ENCODE results near the gene CACNA1H.

Gene CACNA1H

DNA sequence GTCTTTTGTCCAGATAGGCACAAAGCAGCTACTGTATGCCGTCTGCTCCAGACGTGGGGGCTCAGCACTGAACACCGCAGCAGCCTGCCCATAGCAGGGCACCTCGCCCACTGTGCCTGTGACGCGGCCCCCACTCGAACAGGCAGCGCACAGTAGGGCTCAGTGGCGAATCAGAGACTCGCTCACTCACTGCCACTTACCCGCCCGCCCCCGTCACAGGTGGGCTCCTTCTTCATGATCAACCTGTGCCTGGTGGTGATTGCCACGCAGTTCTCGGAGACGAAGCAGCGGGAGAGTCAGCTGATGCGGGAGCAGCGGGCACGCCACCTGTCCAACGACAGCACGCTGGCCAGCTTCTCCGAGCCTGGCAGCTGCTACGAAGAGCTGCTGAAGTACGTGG, 48.5 kb downstream of the CACNA1H start:
- H3K9me3 ChIP-seq (replicated peaks; ENCODE audit: low read length): no peaks in the 10 kb centered on the region
- H3K36me3 ChIP-seq (ENCODE audit: insufficient read depth, low read length): no peaks in the 10 kb centered on the region

GRCh38 chr16:1202274-1202673, 49.4 kb downstream of the CACNA1H start:
- Histone ChIP-seq H3K9me3 (replicated peaks; ENCODE audit: low read length) (no peaks in the 10 kb centered on the region), H3K4me3 (ENCODE audit: low read length) (no peak overlapping the region), H3K36me3 (ENCODE audit: insufficient read depth, low read length) (no peaks in the 10 kb centered on the region), H3K27me3 (ENCODE audit: control insufficient read depth, insufficient read depth, low read length) (peaks cover 11% of the 10 kb centered on the region), H3K9ac (ENCODE audit: low read depth, low read length) (no peak overlapping the region), H3K4me1 (ENCODE audit: control insufficient read depth, insufficient read depth, low read length) (no peaks in the 10 kb centered on the region), H3K4me2 (ENCODE audit: low read length) (no peak overlapping the region)

More for the DNA sequence above, 48.5 kb downstream of the CACNA1H start:
- H3K4me1 ChIP-seq (ENCODE audit: control insufficient read depth, insufficient read depth, low read length): no peaks in the 10 kb centered on the region
- H3K9ac ChIP-seq (ENCODE audit: low read depth, low read length): no peak overlapping the region
- H3K4me2 ChIP-seq (ENCODE audit: low read length): no peak overlapping the region
- H3K27me3 ChIP-seq (ENCODE audit: control insufficient read depth, insufficient read depth, low read length): peaks cover 18% of the 10 kb centered on the region
- no peak overlapping the region for H3K4me3 ChIP-seq (ENCODE audit: low read length)

- Histone ChIP-seq H3K36me3 (ENCODE audit: insufficient read depth, low read length) (no peaks in the 10 kb centered on the region), H3K4me3 (ENCODE audit: low read length) (no peak overlapping the region), H3K4me1 (ENCODE audit: control insufficient read depth, insufficient read depth, low read length) (no peaks in the 10 kb centered on the region), H3K4me2 (ENCODE audit: low read length) (no peak overlapping the region), H3K9ac (ENCODE audit: low read depth, low read length) (no peak overlapping the region), H3K9me3 (replicated peaks; ENCODE audit: low read length) (no peaks in the 10 kb centered on the region), H3K27me3 (ENCODE audit: control insufficient read depth, insufficient read depth, low read length) (peaks cover 11% of the 10 kb centered on the region)
Observed at GRCh38 chr16:1204933-1205332, 52.0 kb downstream of the CACNA1H start.

DNA sequence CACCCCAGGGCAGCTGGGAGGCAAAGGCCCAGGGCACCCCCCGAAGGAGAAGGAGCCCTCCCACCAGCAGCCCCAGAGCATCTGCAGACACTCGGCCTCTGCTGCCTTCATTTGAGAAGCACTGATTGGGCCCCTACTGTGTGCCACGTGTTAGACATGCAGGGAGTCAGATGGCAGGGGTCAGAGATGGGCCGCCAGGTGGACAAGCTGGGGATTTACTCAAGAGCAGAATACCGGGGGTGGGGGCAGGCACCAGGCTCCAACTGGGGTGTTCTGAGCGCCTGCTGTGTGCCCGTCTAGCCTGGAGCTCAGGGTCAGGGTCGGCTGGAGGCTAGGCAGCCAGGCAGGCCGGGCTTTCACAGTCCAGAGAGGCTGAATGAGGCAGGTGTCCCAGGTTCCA, 53.4 kb downstream of the CACNA1H start:
- Histone ChIP-seq H3K4me3 (ENCODE audit: low read length) (no peak overlapping the region), H3K4me1 (ENCODE audit: control insufficient read depth, insufficient read depth, low read length) (no peaks in the 10 kb centered on the region), H3K36me3 (ENCODE audit: insufficient read depth, low read length) (no peaks in the 10 kb centered on the region), H3K9me3 (replicated peaks; ENCODE audit: low read length) (no peaks in the 10 kb centered on the region), H3K27me3 (ENCODE audit: control insufficient read depth, insufficient read depth, low read length) (peaks cover 11% of the 10 kb centered on the region), H3K9ac (ENCODE audit: low read depth, low read length) (no peak overlapping the region), H3K4me2 (ENCODE audit: low read length) (no peak overlapping the region)

DNA sequence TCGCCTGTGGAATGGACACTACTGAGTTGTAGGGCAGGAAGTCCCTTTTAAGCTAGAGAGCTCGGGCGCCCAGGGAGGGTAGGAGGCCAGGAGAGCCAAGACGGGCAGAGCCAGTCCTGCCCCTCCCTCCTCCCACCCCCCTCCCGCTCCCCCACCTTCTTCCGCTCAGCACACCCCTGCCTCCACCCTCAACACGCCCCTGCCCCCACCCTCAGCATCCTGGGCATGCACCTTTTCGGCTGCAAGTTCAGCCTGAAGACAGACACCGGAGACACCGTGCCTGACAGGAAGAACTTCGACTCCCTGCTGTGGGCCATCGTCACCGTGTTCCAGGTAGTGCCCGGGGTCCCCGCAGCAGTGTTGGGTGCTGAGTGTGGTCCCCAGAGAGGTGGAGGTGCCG, 53.9 kb downstream of the CACNA1H start:
- Histone ChIP-seq H3K4me1 (ENCODE audit: control insufficient read depth, insufficient read depth, low read length) (no peaks in the 10 kb centered on the region), H3K9me3 (replicated peaks; ENCODE audit: low read length) (no peaks in the 10 kb centered on the region), H3K9ac (ENCODE audit: low read depth, low read length) (no peak overlapping the region), H3K27me3 (ENCODE audit: control insufficient read depth, insufficient read depth, low read length) (peaks cover 11% of the 10 kb centered on the region), H3K4me2 (ENCODE audit: low read length) (no peak overlapping the region), H3K36me3 (ENCODE audit: insufficient read depth, low read length) (no peaks in the 10 kb centered on the region), H3K4me3 (ENCODE audit: low read length) (no peak overlapping the region)

DNA sequence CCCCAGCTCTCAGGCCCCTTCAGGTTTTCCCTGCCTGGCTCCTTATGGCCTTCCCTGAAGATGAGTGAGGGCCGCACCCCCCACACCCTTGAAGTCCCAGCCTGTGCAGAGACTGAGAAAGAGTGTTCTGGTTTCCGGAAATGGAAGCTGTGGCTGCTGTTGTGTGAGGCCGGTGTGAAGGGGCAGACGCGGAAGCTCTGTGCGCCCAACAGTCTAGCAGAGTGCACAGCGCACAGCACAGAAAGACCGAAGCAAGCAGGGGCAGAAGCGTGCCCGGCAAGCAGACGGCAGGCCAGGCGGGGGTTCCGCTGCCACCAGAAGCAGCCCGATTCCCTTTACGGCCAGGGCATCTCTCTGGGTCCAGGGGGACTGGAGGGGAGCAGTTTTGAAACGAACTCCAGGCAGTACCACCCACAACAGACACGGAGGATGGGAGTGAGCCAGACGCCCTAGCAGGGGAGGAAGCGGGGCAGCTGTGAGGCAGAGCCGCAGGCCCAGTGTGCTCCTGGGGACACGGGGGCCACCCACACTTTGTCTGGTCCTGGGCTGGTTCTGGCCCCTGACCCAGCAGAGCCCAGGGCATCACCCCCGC, 55.4 kb downstream of the CACNA1H start:
- Histone ChIP-seq H3K36me3 (ENCODE audit: insufficient read depth, low read length) (no peaks in the 10 kb centered on the region), H3K4me2 (ENCODE audit: low read length) (no peak overlapping the region), H3K27me3 (ENCODE audit: control insufficient read depth, insufficient read depth, low read length) (peaks cover 11% of the 10 kb centered on the region), H3K4me3 (ENCODE audit: low read length) (no peak overlapping the region), H3K9ac (ENCODE audit: low read depth, low read length) (no peak overlapping the region), H3K9me3 (replicated peaks; ENCODE audit: low read length) (no peaks in the 10 kb centered on the region), H3K4me1 (ENCODE audit: control insufficient read depth, insufficient read depth, low read length) (no peaks in the 10 kb centered on the region)

DNA sequence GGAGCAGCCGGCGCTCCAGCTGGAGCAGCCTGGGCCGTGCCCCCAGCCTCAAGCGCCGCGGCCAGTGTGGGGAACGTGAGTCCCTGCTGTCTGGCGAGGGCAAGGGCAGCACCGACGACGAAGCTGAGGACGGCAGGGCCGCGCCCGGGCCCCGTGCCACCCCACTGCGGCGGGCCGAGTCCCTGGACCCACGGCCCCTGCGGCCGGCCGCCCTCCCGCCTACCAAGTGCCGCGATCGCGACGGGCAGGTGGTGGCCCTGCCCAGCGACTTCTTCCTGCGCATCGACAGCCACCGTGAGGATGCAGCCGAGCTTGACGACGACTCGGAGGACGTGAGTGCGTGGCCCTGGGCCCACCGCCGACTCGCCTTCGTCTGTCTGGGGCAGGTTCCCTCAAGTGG, 56.2 kb downstream of the CACNA1H start:
- Histone ChIP-seq H3K4me2 (ENCODE audit: low read length) (no peak overlapping the region), H3K9ac (ENCODE audit: low read depth, low read length) (no peak overlapping the region), H3K27me3 (ENCODE audit: control insufficient read depth, insufficient read depth, low read length) (peaks cover 11% of the 10 kb centered on the region), H3K4me3 (ENCODE audit: low read length) (no peak overlapping the region), H3K36me3 (ENCODE audit: insufficient read depth, low read length) (no peaks in the 10 kb centered on the region), H3K4me1 (ENCODE audit: control insufficient read depth, insufficient read depth, low read length) (no peaks in the 10 kb centered on the region), H3K9me3 (replicated peaks; ENCODE audit: low read length) (no peaks in the 10 kb centered on the region)

GRCh38 chr16:1210461-1210860, 57.6 kb downstream of the CACNA1H start:
- no peaks in the 10 kb centered on the region for H3K9me3 ChIP-seq (replicated peaks; ENCODE audit: low read length)
- H3K9ac ChIP-seq (ENCODE audit: low read depth, low read length): no peak overlapping the region
- H3K4me2 ChIP-seq (ENCODE audit: low read length): no peak overlapping the region
- peaks cover 3% of the 10 kb centered on the region for H3K27me3 ChIP-seq (ENCODE audit: control insufficient read depth, insufficient read depth, low read length)
- no peak overlapping the region for H3K4me3 ChIP-seq (ENCODE audit: low read length)
- H3K4me1 ChIP-seq (ENCODE audit: control insufficient read depth, insufficient read depth, low read length): no peaks in the 10 kb centered on the region
- no peaks in the 10 kb centered on the region for H3K36me3 ChIP-seq (ENCODE audit: insufficient read depth, low read length)

- H3K27me3 ChIP-seq (ENCODE audit: control insufficient read depth, insufficient read depth, low read length): no peaks in the 10 kb centered on the region
- H3K36me3 ChIP-seq (ENCODE audit: insufficient read depth, low read length): no peaks in the 10 kb centered on the region
- no peak overlapping the region for H3K4me2 ChIP-seq (ENCODE audit: low read length)
- no peak overlapping the region for H3K4me3 ChIP-seq (ENCODE audit: low read length)
- no peaks in the 10 kb centered on the region for H3K9me3 ChIP-seq (replicated peaks; ENCODE audit: low read length)
- H3K9ac ChIP-seq (ENCODE audit: low read depth, low read length): no peak overlapping the region
- H3K4me1 ChIP-seq (ENCODE audit: control insufficient read depth, insufficient read depth, low read length): no peaks in the 10 kb centered on the region
Observed at GRCh38 chr16:1211451-1212268, 58.8 kb downstream of the CACNA1H start.

- H3K9me3 ChIP-seq (replicated peaks; ENCODE audit: low read length): no peaks in the 10 kb centered on the region
- H3K4me2 ChIP-seq (ENCODE audit: low read length): no peak overlapping the region
- H3K4me3 ChIP-seq (ENCODE audit: low read length): no peak overlapping the region
- H3K27me3 ChIP-seq (ENCODE audit: control insufficient read depth, insufficient read depth, low read length): no peaks in the 10 kb centered on the region
- H3K9ac ChIP-seq (ENCODE audit: low read depth, low read length): no peak overlapping the region
- H3K36me3 ChIP-seq (ENCODE audit: insufficient read depth, low read length): no peaks in the 10 kb centered on the region
- H3K4me1 ChIP-seq (ENCODE audit: control insufficient read depth, insufficient read depth, low read length): no peaks in the 10 kb centered on the region
Observed at GRCh38 chr16:1212616-1213194, 59.8 kb downstream of the CACNA1H start.

DNA sequence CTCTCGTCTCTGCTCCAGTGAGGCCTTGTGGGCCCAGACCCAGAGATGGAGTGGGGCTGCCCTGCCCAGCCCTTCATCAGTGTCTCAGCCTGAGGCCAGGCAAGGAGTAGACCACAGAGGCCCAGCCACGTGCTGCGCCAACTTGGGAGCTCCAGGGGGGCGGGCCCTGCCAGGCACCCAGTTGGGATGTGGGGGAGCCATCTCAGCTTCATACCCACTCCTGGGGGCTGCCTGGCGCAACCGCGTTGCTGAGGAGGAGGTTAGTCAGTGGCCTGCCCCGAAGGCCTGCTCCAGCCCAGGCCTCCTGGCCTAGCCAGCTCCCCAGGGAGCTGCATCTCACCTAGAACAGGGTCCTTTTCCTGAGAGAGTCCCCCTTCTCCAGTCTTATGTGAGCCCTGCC, 60.3 kb downstream of the CACNA1H start:
- H3K9ac ChIP-seq (ENCODE audit: low read depth, low read length): no peak overlapping the region
- H3K36me3 ChIP-seq (ENCODE audit: insufficient read depth, low read length): no peaks in the 10 kb centered on the region

More for the DNA sequence above, 60.3 kb downstream of the CACNA1H start:
- no peak overlapping the region for H3K4me2 ChIP-seq (ENCODE audit: low read length)
- H3K4me3 ChIP-seq (ENCODE audit: low read length): no peak overlapping the region
- H3K27me3 ChIP-seq (ENCODE audit: control insufficient read depth, insufficient read depth, low read length): no peaks in the 10 kb centered on the region
- no peaks in the 10 kb centered on the region for H3K9me3 ChIP-seq (replicated peaks; ENCODE audit: low read length)
- H3K4me1 ChIP-seq (ENCODE audit: control insufficient read depth, insufficient read depth, low read length): no peaks in the 10 kb centered on the region
